ENCODE measurements around the gene GRB14. TPM values are rescaled to one million over a fixed set of nuclear protein-coding genes. Genes with fewer than 3 reads are reported as not detected.

Gene GRB14
- total RNA-seq, 1 donor from 2014 or later: 4.5 TPM

DNA sequence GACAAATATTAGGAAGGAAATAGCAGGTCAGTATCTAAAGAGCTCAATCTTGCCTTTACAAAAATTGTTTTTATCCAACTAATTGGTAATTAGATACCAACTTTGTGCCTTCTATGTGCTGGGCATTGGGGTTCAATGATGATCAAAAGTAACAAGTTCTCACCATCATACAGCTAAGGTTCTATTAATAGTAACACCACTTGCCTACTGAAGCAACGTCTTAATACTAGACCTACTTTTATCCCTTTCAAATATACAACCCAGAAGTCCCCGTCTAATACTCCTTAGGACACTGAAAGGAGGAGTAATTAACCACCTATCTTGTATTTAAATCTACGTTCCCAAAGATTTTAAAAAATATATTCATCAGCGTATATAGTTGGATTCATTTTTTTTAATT lies 59.3 kb downstream of the GRB14 start:
- peaks cover 8% of the 10 kb centered on the region for H3K4me1 ChIP-seq
- TF ChIP-seq EZH2phosphoT487 (IDR thresholded peaks at IDR 0.05) (no peak), EZH2 (IDR thresholded peaks at IDR 0.05) (no peak)
- TF ChIP-seq, protein P1, sequence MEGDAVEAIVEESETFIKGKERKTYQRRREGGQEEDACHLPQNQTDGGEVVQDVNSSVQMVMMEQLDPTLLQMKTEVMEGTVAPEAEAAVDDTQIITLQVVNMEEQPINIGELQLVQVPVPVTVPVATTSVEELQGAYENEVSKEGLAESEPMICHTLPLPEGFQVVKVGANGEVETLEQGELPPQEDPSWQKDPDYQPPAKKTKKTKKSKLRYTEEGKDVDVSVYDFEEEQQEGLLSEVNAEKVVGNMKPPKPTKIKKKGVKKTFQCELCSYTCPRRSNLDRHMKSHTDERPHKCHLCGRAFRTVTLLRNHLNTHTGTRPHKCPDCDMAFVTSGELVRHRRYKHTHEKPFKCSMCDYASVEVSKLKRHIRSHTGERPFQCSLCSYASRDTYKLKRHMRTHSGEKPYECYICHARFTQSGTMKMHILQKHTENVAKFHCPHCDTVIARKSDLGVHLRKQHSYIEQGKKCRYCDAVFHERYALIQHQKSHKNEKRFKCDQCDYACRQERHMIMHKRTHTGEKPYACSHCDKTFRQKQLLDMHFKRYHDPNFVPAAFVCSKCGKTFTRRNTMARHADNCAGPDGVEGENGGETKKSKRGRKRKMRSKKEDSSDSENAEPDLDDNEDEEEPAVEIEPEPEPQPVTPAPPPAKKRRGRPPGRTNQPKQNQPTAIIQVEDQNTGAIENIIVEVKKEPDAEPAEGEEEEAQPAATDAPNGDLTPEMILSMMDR (IDR thresholded peaks at IDR 0.05): no peak
- no peak overlapping the region for H3K9ac ChIP-seq
- H3K79me2 ChIP-seq (ENCODE audit: low read depth): no peaks in the 10 kb centered on the region
- H3K4me1 Mint-ChIP-seq: no peaks in the 10 kb centered on the region
- no peaks in the 10 kb centered on the region for H3K27me3 ChIP-seq
- H3K36me3 Mint-ChIP-seq: no peaks in the 10 kb centered on the region
- H3K4me3 Mint-ChIP-seq: no peak overlapping the region
- no peaks in the 10 kb centered on the region for H4K20me1 ChIP-seq (ENCODE audit: low read depth)
- no peak overlapping the region for H3K27ac Mint-ChIP-seq
- no peaks in the 10 kb centered on the region for H3K27me3 Mint-ChIP-seq (ENCODE audit: insufficient read depth, low read depth)
- H2AFZ ChIP-seq (replicated peaks): no peak overlapping the region
- H3K27ac ChIP-seq: no peak overlapping the region
- no peaks in the 10 kb centered on the region for H3K9me3 Mint-ChIP-seq
- H3F3A ChIP-seq (ENCODE audit: low read depth): no peaks in the 10 kb centered on the region
- DNase-seq (ENCODE audit: low spot score): no peak
- H3K4me3 ChIP-seq: no peak overlapping the region
- no peaks in the 10 kb centered on the region for H3K36me3 ChIP-seq
- H3K4me2 ChIP-seq: no peak overlapping the region
- H3K9me3 ChIP-seq (ENCODE audit: low read depth): no peaks in the 10 kb centered on the region

DNA sequence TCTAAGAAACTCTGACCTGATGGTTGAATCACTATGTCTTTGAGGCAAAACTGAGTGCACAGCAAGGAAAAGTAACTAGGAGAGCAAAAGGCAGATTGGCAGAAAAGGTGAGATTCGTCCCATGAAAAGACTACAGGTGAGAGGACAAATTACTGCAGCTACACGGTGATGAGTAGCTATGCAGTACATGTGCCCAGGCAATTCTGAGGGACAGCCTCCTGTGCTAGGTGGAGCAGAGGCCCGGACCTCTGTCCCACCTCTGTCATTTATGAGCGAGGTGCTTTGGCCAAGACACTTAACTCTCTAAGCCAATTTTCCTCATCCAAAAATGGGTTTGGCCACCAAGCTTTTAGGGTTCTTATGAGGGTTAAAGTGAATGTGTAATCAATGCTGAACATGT lies 59.9 kb downstream of the GRB14 start:
- Mint-ChIP-seq H3K27me3 (ENCODE audit: insufficient read depth, low read depth) (no peaks in the 10 kb centered on the region), H3K4me3 (no peak overlapping the region), H3K27ac (no peak overlapping the region), H3K4me1 (no peaks in the 10 kb centered on the region), H3K36me3 (no peaks in the 10 kb centered on the region), H3K9me3 (no peaks in the 10 kb centered on the region)
- Histone ChIP-seq H3K79me2 (ENCODE audit: low read depth) (no peaks in the 10 kb centered on the region), H4K20me1 (ENCODE audit: low read depth) (no peaks in the 10 kb centered on the region), H3K27me3 (no peaks in the 10 kb centered on the region), H3K4me2 (no peak overlapping the region), H3K4me1 (peaks cover 8% of the 10 kb centered on the region), H3K27ac (no peak overlapping the region), H3K36me3 (no peaks in the 10 kb centered on the region), H2AFZ (replicated peaks) (no peak overlapping the region), H3K4me3 (no peak overlapping the region), H3K9ac (no peak overlapping the region), H3K9me3 (ENCODE audit: low read depth) (no peaks in the 10 kb centered on the region), H3F3A (ENCODE audit: low read depth) (no peaks in the 10 kb centered on the region)
- TF ChIP-seq EZH2 (IDR thresholded peaks at IDR 0.05) (no peak), EZH2phosphoT487 (IDR thresholded peaks at IDR 0.05) (no peak)
- TF ChIP-seq, protein P1 (IDR thresholded peaks at IDR 0.05): no peak
- DNase-seq (ENCODE audit: low spot score): no peak

DNA sequence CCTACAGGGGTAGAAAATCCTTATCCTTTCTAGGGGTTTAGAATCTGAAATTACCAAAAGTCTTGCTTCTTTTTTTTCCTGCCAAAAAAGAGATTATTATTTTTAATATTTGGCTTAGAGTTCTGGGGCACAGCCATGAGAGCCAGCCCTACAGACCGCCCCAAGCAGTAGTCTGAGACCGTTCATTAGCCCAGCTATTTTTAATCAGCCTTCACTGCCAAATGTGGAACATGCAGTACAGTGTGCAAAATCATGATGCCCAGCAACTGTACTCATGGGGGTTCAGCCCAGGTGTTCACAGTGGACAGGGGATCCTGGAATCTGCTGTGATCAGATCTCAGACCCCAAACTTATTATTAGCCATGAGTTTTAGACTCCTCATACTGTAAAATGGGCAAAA lies 60.4 kb downstream of the GRB14 start:
- Mint-ChIP-seq H3K4me1 (no peaks in the 10 kb centered on the region), H3K27me3 (ENCODE audit: insufficient read depth, low read depth) (no peaks in the 10 kb centered on the region), H3K9me3 (no peaks in the 10 kb centered on the region), H3K27ac (no peak overlapping the region), H3K4me3 (no peak overlapping the region), H3K36me3 (no peaks in the 10 kb centered on the region)
- no peak overlapping the region for H2AFZ ChIP-seq (replicated peaks)
- H3K9ac ChIP-seq: no peak overlapping the region
- no peaks in the 10 kb centered on the region for H3K9me3 ChIP-seq (ENCODE audit: low read depth)
- H3K4me2 ChIP-seq: no peak overlapping the region
- TF ChIP-seq, protein P1 (IDR thresholded peaks at IDR 0.05): no peak
- no peak for DNase-seq (ENCODE audit: low spot score)
- H3K79me2 ChIP-seq (ENCODE audit: low read depth): no peaks in the 10 kb centered on the region
- no peaks in the 10 kb centered on the region for H3K27me3 ChIP-seq
- peaks cover 8% of the 10 kb centered on the region for H3K4me1 ChIP-seq
- H4K20me1 ChIP-seq (ENCODE audit: low read depth): no peaks in the 10 kb centered on the region
- H3K27ac ChIP-seq: no peak overlapping the region
- H3F3A ChIP-seq (ENCODE audit: low read depth): no peaks in the 10 kb centered on the region
- no peaks in the 10 kb centered on the region for H3K36me3 ChIP-seq
- H3K4me3 ChIP-seq: no peak overlapping the region
